Ishikawa (cell line): ENCODE data around the gene EMSY.

Experiments
- CEBPB ChIP-seq: IDR thresholded peaks from 2 replicates; pipeline ENCODE4 v1.6.1; 2012
- CREB1 ChIP-seq: IDR thresholded peaks from 2 replicates; pipeline ENCODE4 v1.6.1; 2012; ENCODE audit warnings: low read depth
- EGR1 ChIP-seq: IDR thresholded peaks from 2 replicates; pipeline ENCODE4 v1.6.1; 2012
- EP300 ChIP-seq: IDR thresholded peaks from 2 replicates; pipeline ENCODE4 v1.6.1; 2012; ENCODE audit warnings: borderline replicate concordance
- FOXM1 ChIP-seq: IDR thresholded peaks from 2 replicates; pipeline ENCODE4 v1.6.1; 2012; ENCODE audit warnings: low read depth, borderline replicate concordance
- MAX ChIP-seq: IDR thresholded peaks from 2 replicates; pipeline ENCODE4 v1.6.1; 2012
- NFIC ChIP-seq: IDR thresholded peaks from 2 replicates; pipeline ENCODE4 v1.6.1; 2012
- RAD21 ChIP-seq: IDR thresholded peaks from 2 replicates; pipeline ENCODE4 v1.6.1; 2012; ENCODE audit warnings: low read depth
- REST ChIP-seq: IDR thresholded peaks from 2 replicates; pipeline ENCODE4 v1.6.1; 2012; ENCODE audit warnings: low read depth, mild to moderate bottlenecking
- TAF1 ChIP-seq: IDR thresholded peaks from 2 replicates; pipeline ENCODE4 v1.6.1; 2012; ENCODE audit warnings: low read depth, mild to moderate bottlenecking
- TCF12 ChIP-seq: IDR thresholded peaks from 2 replicates; pipeline ENCODE4 v1.6.1; 2012; ENCODE audit warnings: low read depth
- TEAD4 ChIP-seq: IDR thresholded peaks from 2 replicates; pipeline ENCODE4 v1.6.1; 2012
- USF1 ChIP-seq: IDR thresholded peaks from 2 replicates; pipeline ENCODE4 v1.6.1; 2012
- YY1 ChIP-seq: IDR thresholded peaks from 2 replicates; pipeline ENCODE4 v1.6.1; 2012; ENCODE audit warnings: low read depth
- ZBTB7A ChIP-seq: IDR thresholded peaks from 2 replicates; pipeline ENCODE4 v1.6.1; 2012; ENCODE audit warnings: low read depth

The EMSY gene

GRCh38 chr11:76552987-76553386 lies 108.2 kb downstream of the EMSY start:
- TF ChIP-seq NFIC (no peak), TCF12 (no peak), ZBTB7A (no peak)

GRCh38 chr11:76553554-76554476 lies 109.0 kb downstream of the EMSY start:
- no peak for TF ChIP-seq TEAD4
- TF ChIP-seq FOXM1 = no peak
- no peak for TF ChIP-seq YY1
- TF ChIP-seq CEBPB = no peak
- no peak for TF ChIP-seq REST
- no peak for TF ChIP-seq USF1
- no peak for TF ChIP-seq EGR1
- no peak for TF ChIP-seq EP300
- TF ChIP-seq TCF12 = no peak
- TF ChIP-seq NFIC = no peak
- no peak for TF ChIP-seq CREB1
- TF ChIP-seq TAF1 = no peak
- TF ChIP-seq MAX = no peak
- no peak for TF ChIP-seq RAD21
- TF ChIP-seq ZBTB7A = no peak

GRCh38 chr11:76554767-76555166 lies 109.9 kb downstream of the EMSY start:
- TF ChIP-seq USF1 (no peak), TCF12 (no peak), TAF1 (no peak), CREB1 (no peak), CEBPB (no peak), NFIC (no peak)

- no peak for TF ChIP-seq YY1
These were observed 112.6 kb downstream of the EMSY start for GRCh38 chr11:76557466-76557865.

- TF ChIP-seq TEAD4 = no peak
These were observed 113.7 kb downstream of the EMSY start for GRCh38 chr11:76558473-76558872.

- TF ChIP-seq REST (no peak), ZBTB7A (no peak), EGR1 (no peak), CEBPB (no peak), FOXM1 (no peak), EP300 (no peak), CREB1 (no peak), RAD21 (no peak), NFIC (no peak), USF1 (no peak), YY1 (no peak), TAF1 (no peak), TEAD4 (no peak), MAX (no peak)
These were observed 114.1 kb downstream of the EMSY start for GRCh38 chr11:76558891-76559290.

- TF ChIP-seq TEAD4 (no peak), NFIC (no peak), REST (no peak), EP300 (no peak)
These were observed 114.5 kb downstream of the EMSY start for GRCh38 chr11:76559346-76559745.
